RWPE1 (cell line): ENCODE data around the gene PTPRN2.

ENCODE experiments used
- CTCF ChIA-PET: fragments of 350-600 bp; sonication (Branson Sonifier 250); formaldehyde crosslinking; extraction: SDS; loops from one replicate; lab custom pipeline; 2021; lab: Yijun Ruan, JAX
- POLR2A ChIA-PET: fragments of 400-600 bp; formaldehyde crosslinking; extraction: SDS; loops from one replicate; lab custom pipeline; 2020; ENCODE audit warnings: antibody characterized with exemption; ENCODE audit not compliant: low non-redundant PET; lab: Yijun Ruan, JAX
- DNase-seq: peaks from one replicate; pipeline ENCODE4 v3.0.0; 2012; ENCODE audit warnings: low spot score
- H3K27ac ChIP-seq: fragments of 450-650 bp; 2 replicates; pipeline ENCODE4 v1.5.1; 2017
- TF ChIP-seq, protein P1 (sequence below): fragments of 450-650 bp; conservative IDR thresholded peaks from 2 replicates; pipeline ENCODE4 v1.5.1; 2017; ENCODE audit warnings: low read depth, mild to moderate bottlenecking

Gene PTPRN2

GRCh38 chr7:157865351-157866165, 722.1 kb downstream of the PTPRN2 start:
- TF ChIP-seq, protein P1, sequence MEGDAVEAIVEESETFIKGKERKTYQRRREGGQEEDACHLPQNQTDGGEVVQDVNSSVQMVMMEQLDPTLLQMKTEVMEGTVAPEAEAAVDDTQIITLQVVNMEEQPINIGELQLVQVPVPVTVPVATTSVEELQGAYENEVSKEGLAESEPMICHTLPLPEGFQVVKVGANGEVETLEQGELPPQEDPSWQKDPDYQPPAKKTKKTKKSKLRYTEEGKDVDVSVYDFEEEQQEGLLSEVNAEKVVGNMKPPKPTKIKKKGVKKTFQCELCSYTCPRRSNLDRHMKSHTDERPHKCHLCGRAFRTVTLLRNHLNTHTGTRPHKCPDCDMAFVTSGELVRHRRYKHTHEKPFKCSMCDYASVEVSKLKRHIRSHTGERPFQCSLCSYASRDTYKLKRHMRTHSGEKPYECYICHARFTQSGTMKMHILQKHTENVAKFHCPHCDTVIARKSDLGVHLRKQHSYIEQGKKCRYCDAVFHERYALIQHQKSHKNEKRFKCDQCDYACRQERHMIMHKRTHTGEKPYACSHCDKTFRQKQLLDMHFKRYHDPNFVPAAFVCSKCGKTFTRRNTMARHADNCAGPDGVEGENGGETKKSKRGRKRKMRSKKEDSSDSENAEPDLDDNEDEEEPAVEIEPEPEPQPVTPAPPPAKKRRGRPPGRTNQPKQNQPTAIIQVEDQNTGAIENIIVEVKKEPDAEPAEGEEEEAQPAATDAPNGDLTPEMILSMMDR = no peak
- no peak for DNase-seq
- no peak overlapping the region for H3K27ac ChIP-seq
- POLR2A ChIA-PET = no interaction called here
- CTCF ChIA-PET = no interaction called here

DNA sequence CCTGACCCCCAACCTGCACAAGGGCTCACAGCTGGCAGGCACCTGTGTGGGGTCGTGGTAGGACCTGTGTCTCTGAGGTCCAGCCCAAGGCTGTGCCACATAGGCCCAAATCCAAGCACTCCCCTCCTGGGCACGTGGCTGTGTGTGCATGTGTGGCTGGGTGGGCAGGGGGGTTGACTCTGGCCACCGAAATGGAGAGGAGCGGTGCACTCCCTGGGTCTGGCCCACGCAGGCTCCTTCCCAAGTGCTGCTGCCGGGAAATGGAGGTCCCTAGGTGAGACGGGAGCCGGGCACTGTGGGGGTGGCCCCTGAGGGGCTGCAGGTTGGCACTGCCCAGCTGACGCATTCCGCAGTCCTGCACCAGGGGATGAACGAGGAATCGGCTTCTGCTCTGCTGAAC, 722.7 kb downstream of the PTPRN2 start:
- ChIA-PET CTCF (no interaction called here), POLR2A (no interaction called here)
- TF ChIP-seq, protein P1 = no peak
- H3K27ac ChIP-seq = no peak overlapping the region
- DNase-seq = no peak

GRCh38 chr7:157863906-157864810, 723.5 kb downstream of the PTPRN2 start:
- DNase-seq = no peak
- TF ChIP-seq, protein P1 = no peak
- POLR2A ChIA-PET = no interaction called here
- no peak overlapping the region for H3K27ac ChIP-seq
- CTCF ChIA-PET = no interaction called here

GRCh38 chr7:157863176-157863575, 724.4 kb downstream of the PTPRN2 start:
- no peak for DNase-seq
- CTCF ChIA-PET = no interaction called here
- no peak overlapping the region for H3K27ac ChIP-seq
- POLR2A ChIA-PET = no interaction called here
- TF ChIP-seq, protein P1 = no peak

GRCh38 chr7:157862731-157863130, 724.9 kb downstream of the PTPRN2 start:
- no peak overlapping the region for H3K27ac ChIP-seq
- CTCF ChIA-PET = no interaction called here
- TF ChIP-seq, protein P1 = no peak
- POLR2A ChIA-PET = no interaction called here
- no peak for DNase-seq

DNA sequence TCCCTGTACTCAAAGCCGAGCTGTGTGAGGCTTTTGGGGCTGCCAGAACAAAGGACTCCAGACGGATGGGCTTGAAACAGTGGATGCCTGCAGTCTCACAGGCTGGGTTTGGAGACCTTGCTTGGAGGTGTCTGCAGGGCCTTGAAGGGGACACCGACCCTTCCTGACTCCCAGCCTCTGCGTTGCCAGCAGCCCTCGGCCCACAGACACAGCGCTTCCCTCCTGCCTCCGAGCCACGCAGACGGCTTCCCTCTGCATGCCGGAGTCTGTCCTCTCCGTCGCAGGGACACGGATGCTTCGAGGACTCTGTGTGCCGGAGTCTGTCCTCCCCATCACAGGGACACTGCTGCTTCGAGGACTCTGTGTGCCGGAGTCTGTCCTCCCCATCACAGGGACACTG, 726.1 kb downstream of the PTPRN2 start:
- ChIA-PET POLR2A (no interaction called here), CTCF (no interaction called here)
- H3K27ac ChIP-seq = no peak overlapping the region
- TF ChIP-seq, protein P1 = no peak
- no peak for DNase-seq
